ENCODE measurements around the gene WWOX. TPM values are rescaled to one million over a fixed set of nuclear protein-coding genes. Genes with fewer than 3 reads are reported as not detected.

WWOX gene
- total RNA-seq, 4 donors from 2014 or later: 76.8 to 102 (median 83.6) TPM

- no peak for DNase-seq (ENCODE audit: low spot score in 2 of 2)
- Histone ChIP-seq H3K4me3 (no peak overlapping the region), H3K27me3 (no peaks in the 10 kb centered on the region), H3K36me3 (no peaks in the 10 kb centered on the region), H3K4me1 (no peaks in the 10 kb centered on the region), H3K27ac (no peak overlapping the region), H3K9me3 (no peaks in the 10 kb centered on the region)
- TF ChIP-seq POLR2A (IDR thresholded peaks at IDR 0.05) (no peak), EP300 (IDR thresholded peaks at IDR 0.05) (no peak), CTCF (IDR thresholded peaks at IDR 0.05) (no peak)
- WGBS, 2 donors: 81 to 87% methylated on average over 6 of the region's 6 CpGs
Measured at GRCh38 chr16:78325468-78326352, 226.3 kb downstream of the WWOX start.

GRCh38 chr16:78326731-78327130, 227.3 kb downstream of the WWOX start:
- no peaks in the 10 kb centered on the region for H3K4me1 ChIP-seq
- H3K27me3 ChIP-seq: no peaks in the 10 kb centered on the region
- TF ChIP-seq POLR2A (IDR thresholded peaks at IDR 0.05) (no peak), EP300 (IDR thresholded peaks at IDR 0.05) (no peak), CTCF (IDR thresholded peaks at IDR 0.05) (no peak)
- H3K36me3 ChIP-seq: no peaks in the 10 kb centered on the region
- no peak overlapping the region for H3K27ac ChIP-seq
- WGBS, 2 donors: 86 to 91% methylated on average over 3 of the region's 3 CpGs
- no peak overlapping the region for H3K4me3 ChIP-seq
- H3K9me3 ChIP-seq: no peaks in the 10 kb centered on the region
- no peak for DNase-seq (ENCODE audit: low spot score in 2 of 2)

DNA sequence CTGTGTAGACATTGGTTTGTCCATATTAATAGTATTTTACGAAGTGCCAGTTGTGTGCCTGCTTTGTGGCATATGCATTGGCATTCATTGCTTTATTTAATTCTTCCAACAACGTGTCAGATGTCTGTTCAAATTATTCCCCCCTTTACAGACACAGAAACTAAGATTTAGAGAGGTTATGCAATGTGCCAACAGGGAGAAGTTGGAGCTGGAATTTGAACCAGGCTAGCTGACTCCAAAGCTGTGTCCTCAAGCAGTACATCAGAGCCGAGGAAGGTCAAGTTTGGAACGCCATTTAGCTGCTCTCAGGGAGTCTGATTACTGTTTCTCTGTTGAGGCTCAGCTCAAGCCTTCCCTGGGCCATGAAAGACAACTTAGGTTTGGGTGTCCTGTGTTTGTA, 232.3 kb downstream of the WWOX start:
- no peaks in the 10 kb centered on the region for H3K4me1 ChIP-seq
- H3K27me3 ChIP-seq: no peaks in the 10 kb centered on the region
- TF ChIP-seq POLR2A (IDR thresholded peaks at IDR 0.05) (no peak), EP300 (IDR thresholded peaks at IDR 0.05) (no peak), CTCF (IDR thresholded peaks at IDR 0.05) (no peak)
- DNase-seq (ENCODE audit: low spot score in 2 of 2): no peak
- no peaks in the 10 kb centered on the region for H3K9me3 ChIP-seq
- no peak overlapping the region for H3K4me3 ChIP-seq
- WGBS, 2 donors: 54 to 55% methylated on average over 4 of the region's 4 CpGs
- no peak overlapping the region for H3K27ac ChIP-seq
- no peaks in the 10 kb centered on the region for H3K36me3 ChIP-seq

DNA sequence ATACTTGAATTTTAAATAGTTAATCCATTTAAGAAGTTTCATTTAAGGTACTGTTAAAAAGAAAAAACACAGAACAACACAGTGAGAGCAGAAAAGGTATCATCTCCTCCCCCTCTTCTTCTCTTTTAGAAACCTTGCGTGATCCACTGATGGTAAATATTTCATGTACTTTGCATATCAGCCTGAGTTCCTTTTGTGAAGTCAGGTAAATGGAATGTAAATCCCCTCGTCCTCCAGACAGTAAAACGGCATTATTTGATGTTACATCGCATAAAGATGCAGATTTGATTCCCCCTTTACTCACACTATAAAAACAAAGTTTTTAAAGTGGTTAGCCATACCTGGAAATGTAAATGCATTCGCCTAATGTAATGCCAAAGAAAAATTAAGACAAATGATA, 234.4 kb downstream of the WWOX start:
- Histone ChIP-seq H3K4me1 (no peaks in the 10 kb centered on the region), H3K36me3 (no peaks in the 10 kb centered on the region), H3K9me3 (no peaks in the 10 kb centered on the region), H3K27ac (no peak overlapping the region), H3K27me3 (no peaks in the 10 kb centered on the region), H3K4me3 (no peak overlapping the region)
- 82 to 88% methylated on average over 5 of the region's 5 CpGs for WGBS, 2 donors
- DNase-seq (ENCODE audit: low spot score in 2 of 2): no peak
- no peak for TF ChIP-seq POLR2A (IDR thresholded peaks at IDR 0.05)
- no peak for TF ChIP-seq CTCF (IDR thresholded peaks at IDR 0.05)
- TF ChIP-seq EP300 (IDR thresholded peaks at IDR 0.05): no peak

DNA sequence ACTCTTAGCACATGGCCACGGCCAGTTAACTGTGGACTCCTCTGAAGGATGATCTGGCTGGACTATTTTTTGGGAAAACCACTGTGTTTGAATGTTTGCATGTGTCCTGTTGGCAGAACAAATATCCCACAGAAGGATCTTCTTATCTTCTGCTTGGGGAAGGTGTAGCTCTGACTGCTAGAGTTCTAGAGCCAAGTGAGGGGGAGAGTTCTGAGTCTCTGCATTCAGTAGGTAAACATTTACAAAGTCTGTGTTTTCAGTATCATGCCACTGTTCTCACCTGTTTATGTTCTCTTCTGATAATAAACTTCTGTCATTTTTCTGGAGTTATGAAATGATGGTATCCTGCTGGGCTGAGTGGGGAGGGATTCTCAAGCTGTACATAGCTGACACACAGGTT, 241.1 kb downstream of the WWOX start:
- H3K4me3 ChIP-seq: no peak overlapping the region
- no peak for TF ChIP-seq POLR2A (IDR thresholded peaks at IDR 0.05)
- no peak for TF ChIP-seq CTCF (IDR thresholded peaks at IDR 0.05)
- TF ChIP-seq EP300 (IDR thresholded peaks at IDR 0.05): no peak
- no CpG with 5 or more reads among the region's 1 CpG for WGBS, 2 donors
- H3K27ac ChIP-seq: no peak overlapping the region
- no peaks in the 10 kb centered on the region for H3K4me1 ChIP-seq
- peaks cover 0 to 11% (median 0%) of the 10 kb centered on the region in 3 donors for H3K36me3 ChIP-seq
- no peak for DNase-seq (ENCODE audit: low spot score in 2 of 2)
- H3K9me3 ChIP-seq: peaks cover 0 to 12% (median 0%) of the 10 kb centered on the region in 4 donors
- no peaks in the 10 kb centered on the region for H3K27me3 ChIP-seq
